Erythroblast (primary cell): ENCODE data around the gene SCAP.

Source experiments
- GATA1 ChIP-seq: IDR thresholded peaks from 2 replicates; pipeline ENCODE4 v1.6.1; 2011; ENCODE audit warnings: low read depth, mild to moderate bottlenecking, control low read depth, low read length, moderate library complexity
- POLR2A ChIP-seq: IDR thresholded peaks from 2 replicates; pipeline ENCODE4 v1.6.1; 2011; ENCODE audit warnings: mild to moderate bottlenecking, low read length

- no peak for TF ChIP-seq POLR2A
- no peak for TF ChIP-seq GATA1
These were observed 94.2 kb downstream of the SCAP start for GRCh38 chr3:47381317-47382157.
